SK-N-MC (cell line): ENCODE data around the gene EXOC3L1.

ENCODE experiments used
- DNase-seq: peaks from one replicate; pipeline ENCODE4 v3.0.0-alpha.2; 2011; ENCODE audit warnings: low read depth, low spot score
- H3K27ac ChIP-seq: fragments of 200-600 bp; sonication (generic); 2 replicates; pipeline ENCODE4 v1.5.1; 2016; ENCODE audit warnings: mixed run types
- H3K36me3 ChIP-seq: fragments of 200-600 bp; sonication (generic); 2 replicates; pipeline ENCODE4 v1.6.1; 2017; ENCODE audit warnings: antibody characterized with exemption, low read length, mixed read lengths; ENCODE audit not compliant: insufficient read depth
- H3K4me3 ChIP-seq: fragments of 200-600 bp; sonication (generic); 2 replicates; pipeline ENCODE4 v1.5.1; 2016
- H3K9ac ChIP-seq: fragments of 200-600 bp; sonication (generic); 2 replicates; pipeline ENCODE4 v1.8.0; 2017; ENCODE audit warnings: mixed run types, mixed read lengths; ENCODE audit not compliant: insufficient read length
- H3K9me3 ChIP-seq: fragments of 200-600 bp; sonication (generic); 2 replicates; pipeline ENCODE4 v1.6.1; 2017; ENCODE audit warnings: low read depth, mild to moderate bottlenecking, antibody characterized with exemption, low read length, moderate library complexity, mixed read lengths
- EZH2 ChIP-seq: fragments of 200-600 bp; sonication (generic); IDR thresholded peaks from one replicate; pipeline ENCODE4 v1.6.1; 2017; ENCODE audit warnings: antibody characterized with exemption
- FOXP2 ChIP-seq: optimal IDR thresholded peaks from 2 replicates; pipeline ENCODE3; 2011; ENCODE audit warnings: mild to moderate bottlenecking, moderate library complexity; ENCODE audit not compliant: insufficient read depth; ENCODE audit errors: extremely low read length, control extremely low read depth
- POLR2AphosphoS5 ChIP-seq: IDR thresholded peaks from 2 replicates; pipeline ENCODE4 v1.6.1; 2012; ENCODE audit warnings: mild to moderate bottlenecking, low read depth, low read length, borderline replicate concordance

EXOC3L1 gene

GRCh38 chr16:67157892-67158635 lies 31.9 kb downstream of the EXOC3L1 start:
- H3K9me3 ChIP-seq: no peaks in the 10 kb centered on the region
- no peak overlapping the region for H3K27ac ChIP-seq
- no peak overlapping the region for H3K4me3 ChIP-seq
- H3K9ac ChIP-seq: no peak overlapping the region
- DNase-seq: no peak
- no peak for TF ChIP-seq EZH2
- H3K36me3 ChIP-seq: no peaks in the 10 kb centered on the region

DNA sequence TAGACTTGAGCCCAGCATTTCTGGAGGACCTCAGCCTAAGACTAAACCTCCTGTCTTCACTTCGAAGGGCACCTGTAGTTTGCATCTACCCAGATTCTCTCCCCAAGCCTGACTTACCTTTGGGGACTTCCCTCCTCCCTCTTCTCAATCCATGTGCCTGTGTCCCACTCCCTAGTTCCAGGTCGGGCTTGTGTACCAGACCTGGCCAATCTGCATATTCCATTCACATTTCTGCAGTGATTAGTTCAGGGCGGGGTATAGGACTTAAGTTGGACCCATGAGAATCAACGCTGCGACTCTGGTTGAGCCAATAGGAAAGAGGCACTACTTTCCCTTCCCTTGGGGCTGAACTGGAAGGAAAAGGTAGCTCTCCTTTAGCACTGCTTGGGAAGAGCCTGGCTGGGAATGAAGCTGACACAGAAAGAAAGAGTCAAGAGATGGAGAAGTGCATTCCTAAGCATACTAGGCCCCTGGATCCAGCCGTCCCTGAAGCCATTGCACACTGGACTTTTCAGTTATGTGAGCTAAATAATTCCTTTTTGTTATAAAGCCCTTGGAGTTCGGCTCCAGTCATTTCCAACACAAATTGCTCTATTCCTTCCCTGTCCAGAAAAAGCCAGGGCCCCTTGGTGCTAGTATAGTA lies 32.7 kb downstream of the EXOC3L1 start:
- Histone ChIP-seq H3K27ac (no peak overlapping the region), H3K36me3 (no peaks in the 10 kb centered on the region), H3K9me3 (no peaks in the 10 kb centered on the region), H3K4me3 (no peak overlapping the region), H3K9ac (no peak overlapping the region)
- TF ChIP-seq EZH2 (no peak), FOXP2 (no peak), POLR2AphosphoS5 (no peak)
- DNase-seq: no peak

DNA sequence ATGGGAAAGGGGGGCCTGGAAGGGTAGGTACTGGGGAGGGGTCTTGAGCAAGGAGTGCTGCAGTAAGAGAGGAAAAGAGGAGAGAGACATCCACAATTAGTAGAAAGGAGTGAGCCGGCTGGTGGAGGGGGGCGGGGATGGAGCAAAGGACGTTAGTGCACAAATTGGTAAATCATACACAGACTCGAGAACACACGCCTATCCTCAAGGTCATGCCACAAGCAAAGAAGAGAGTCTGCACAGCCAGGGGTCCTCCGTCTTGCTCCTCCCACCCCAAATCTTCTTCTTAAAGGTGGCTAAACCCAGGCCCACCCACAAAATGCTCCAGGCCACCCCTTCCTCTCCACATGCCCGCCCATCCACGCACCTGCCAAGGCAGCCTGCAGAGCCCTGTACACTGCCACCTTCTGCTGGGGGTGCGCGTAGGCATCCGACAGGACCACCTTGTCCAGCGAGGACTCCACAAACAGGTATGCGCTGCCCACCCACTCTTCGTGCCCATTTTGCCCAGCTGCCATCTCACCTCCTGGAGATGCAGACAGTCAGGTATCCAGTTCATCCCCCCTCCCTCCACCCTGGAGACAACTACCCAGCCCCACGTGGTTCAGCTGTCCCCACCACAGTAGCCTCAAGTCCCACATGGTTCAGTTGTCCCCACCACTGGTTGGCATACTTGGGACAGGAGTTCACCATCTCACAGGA lies 33.6 kb downstream of the EXOC3L1 start:
- H3K36me3 ChIP-seq: no peaks in the 10 kb centered on the region
- TF ChIP-seq EZH2 (no peak), POLR2AphosphoS5 (no peak), FOXP2 (no peak)
- DNase-seq: no peak
- no peak overlapping the region for H3K9ac ChIP-seq
- H3K9me3 ChIP-seq: no peaks in the 10 kb centered on the region
- H3K27ac ChIP-seq: no peak overlapping the region
- no peak overlapping the region for H3K4me3 ChIP-seq

DNA sequence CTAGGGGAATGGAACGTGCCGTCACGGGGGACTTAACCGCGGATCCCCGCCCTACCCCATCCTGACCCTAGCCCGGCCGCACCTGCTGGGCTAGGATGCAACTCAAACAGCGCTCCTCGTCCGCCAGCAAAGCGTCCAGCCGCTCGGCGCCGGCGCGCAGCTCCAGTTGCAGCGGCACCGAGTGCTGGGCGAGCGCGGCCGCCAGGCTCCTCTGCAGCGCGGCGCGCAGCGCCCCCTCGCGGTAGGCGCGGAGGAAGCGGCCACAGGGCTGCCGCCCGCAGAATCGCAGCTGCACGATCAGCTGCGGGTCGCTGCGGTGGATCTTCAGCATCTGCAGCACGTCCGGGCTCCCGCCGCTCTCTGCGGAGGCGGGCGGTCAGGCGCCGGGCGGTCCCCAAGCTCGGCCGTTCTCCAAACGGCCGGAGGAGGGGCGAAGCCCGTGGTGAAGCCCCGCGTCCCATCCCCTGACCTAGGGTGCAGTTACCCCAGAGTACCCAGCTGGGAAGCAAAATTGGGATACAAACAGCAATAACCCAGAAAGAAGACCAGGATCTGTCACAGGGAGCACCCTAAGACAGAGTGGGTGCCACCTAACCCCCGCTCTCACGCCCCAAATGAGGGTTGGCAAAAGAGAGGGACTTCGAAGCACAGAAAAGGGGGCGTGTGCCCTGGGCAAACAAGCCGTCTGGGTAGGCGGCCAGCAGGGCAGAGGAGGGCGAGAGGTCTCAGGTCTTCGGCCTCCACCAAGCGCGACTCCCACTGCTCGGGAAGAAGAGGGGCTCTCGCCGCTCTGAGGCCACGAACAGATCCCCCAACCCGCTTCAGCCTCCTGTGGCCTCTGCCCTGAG lies 34.4 kb downstream of the EXOC3L1 start:
- Histone ChIP-seq H3K27ac (no peak overlapping the region), H3K9me3 (no peaks in the 10 kb centered on the region), H3K36me3 (no peaks in the 10 kb centered on the region), H3K4me3 (peak overlapping the region; percentile 33; the same call in 1 of the 2 replicates), H3K9ac (no peak overlapping the region)
- no peak for DNase-seq
- TF ChIP-seq FOXP2 (no peak), EZH2 (no peak), POLR2AphosphoS5 (no peak)

DNA sequence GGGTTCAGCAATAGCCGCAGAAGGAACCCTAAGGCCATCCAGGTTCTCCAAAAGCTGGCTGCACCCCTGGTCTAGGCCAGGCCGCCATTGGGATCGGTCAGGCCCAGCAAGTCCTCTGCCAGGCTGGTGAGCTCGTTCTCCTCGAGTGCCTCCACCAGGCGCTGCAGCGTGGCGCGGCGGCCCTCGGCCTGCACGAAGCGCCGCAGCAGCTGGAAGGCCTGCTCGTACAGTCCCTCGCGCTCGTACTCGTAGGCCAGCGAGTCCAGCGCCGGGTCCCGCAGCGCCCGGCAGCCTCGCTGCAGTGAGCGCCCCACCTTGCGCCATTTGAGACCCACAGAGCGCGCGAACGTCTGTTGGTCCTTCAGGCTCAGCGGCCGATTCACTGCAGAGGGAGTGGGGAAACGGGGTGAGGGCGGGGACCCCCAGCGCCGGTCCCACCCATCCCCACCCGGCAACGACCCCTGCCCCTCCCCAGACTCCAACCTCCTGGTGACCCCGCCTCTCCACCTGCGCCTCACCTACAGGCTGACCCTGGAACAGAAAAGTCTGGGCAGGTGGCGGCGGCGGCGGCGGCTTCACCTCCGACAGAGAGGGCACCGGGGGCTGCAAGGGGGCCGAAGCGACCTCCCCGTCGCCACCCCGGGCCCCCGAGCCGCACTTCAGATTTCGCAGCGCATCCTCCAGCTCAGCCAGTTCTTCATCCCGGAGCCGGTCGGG lies 35.2 kb downstream of the EXOC3L1 start:
- H3K4me3 ChIP-seq: peak overlapping the region; percentile 33; the same call in 1 of the 2 replicates

GRCh38 chr16:67151431-67152097 lies 38.4 kb downstream of the EXOC3L1 start:
- TF ChIP-seq POLR2AphosphoS5 (no peak), EZH2 (no peak), FOXP2 (no peak)
- H3K4me3 ChIP-seq: peak overlapping the region; percentile 79
- no peak for DNase-seq
- no peaks in the 10 kb centered on the region for H3K36me3 ChIP-seq
- no peak overlapping the region for H3K9ac ChIP-seq
- no peak overlapping the region for H3K27ac ChIP-seq
- no peaks in the 10 kb centered on the region for H3K9me3 ChIP-seq

More for the DNA sequence above, 35.2 kb downstream of the EXOC3L1 start:
- H3K36me3 ChIP-seq: no peaks in the 10 kb centered on the region
- H3K27ac ChIP-seq: no peak overlapping the region
- no peak for DNase-seq
- no peaks in the 10 kb centered on the region for H3K9me3 ChIP-seq
- TF ChIP-seq FOXP2 (no peak), POLR2AphosphoS5 (no peak), EZH2 (no peak)
- no peak overlapping the region for H3K9ac ChIP-seq

- TF ChIP-seq POLR2AphosphoS5: peak; percentile 56
- no peak for TF ChIP-seq FOXP2
- no peak for TF ChIP-seq EZH2
- no peaks in the 10 kb centered on the region for H3K36me3 ChIP-seq
- DNase-seq: no peak
- H3K27ac ChIP-seq: peak within 1 kb of the TSS; percentile 1; the same call in 1 of the 2 replicates
- H3K4me3 ChIP-seq: peak within 1 kb of the TSS; percentile 79
- H3K9ac ChIP-seq: peak within 1 kb of the TSS; percentile 24
- H3K9me3 ChIP-seq: no peaks in the 10 kb centered on the region
These were observed 39.0 kb downstream of the EXOC3L1 start, which contains the start of gene B3GNT9 for GRCh38 chr16:67150833-67151396. Gene B3GNT9 (minus strand): TSS chr16:67150998. CDS start chr16:67150485, 513 bp downstream.
